Measurements from ENCODE around the gene TAF8.

DNA sequence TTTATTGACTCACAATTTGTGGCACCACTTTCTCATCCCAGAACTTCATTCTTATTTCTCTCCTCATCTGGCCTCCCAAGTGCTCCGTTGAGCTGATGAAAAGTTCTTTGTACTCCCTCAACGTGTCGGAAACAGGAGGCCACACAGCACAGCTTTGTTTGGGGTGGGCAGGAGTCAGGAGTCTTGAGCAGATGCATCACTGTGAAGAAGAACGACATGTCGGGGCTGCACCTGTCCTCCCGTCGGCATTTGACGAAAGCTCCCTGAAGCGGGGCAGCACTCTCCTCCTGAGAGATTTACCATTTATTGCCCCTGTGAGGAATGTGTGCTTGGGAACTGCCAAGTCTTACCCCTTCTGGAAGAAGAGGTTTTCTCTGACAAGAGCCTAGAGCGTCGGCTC is 28.1 kb downstream of the TAF8 start:
- TF ChIP-seq CTCF (IDR thresholded peaks at IDR 0.05; ENCODE audit: low read depth, low read length, poor library complexity, severe bottlenecking) (no peak), EZH2phosphoT487 (IDR thresholded peaks at IDR 0.05; ENCODE audit: borderline replicate concordance, low read length) (no peak)

Data from DOHH2 (cell line).